Measurements from ENCODE around the gene CA12.
"Not testable (repeated sequence)": the region's sequence is repeated elsewhere in the genome, so short reads cannot be mapped to it uniquely, and the experiment has no call there.

The CA12 gene

DNA sequence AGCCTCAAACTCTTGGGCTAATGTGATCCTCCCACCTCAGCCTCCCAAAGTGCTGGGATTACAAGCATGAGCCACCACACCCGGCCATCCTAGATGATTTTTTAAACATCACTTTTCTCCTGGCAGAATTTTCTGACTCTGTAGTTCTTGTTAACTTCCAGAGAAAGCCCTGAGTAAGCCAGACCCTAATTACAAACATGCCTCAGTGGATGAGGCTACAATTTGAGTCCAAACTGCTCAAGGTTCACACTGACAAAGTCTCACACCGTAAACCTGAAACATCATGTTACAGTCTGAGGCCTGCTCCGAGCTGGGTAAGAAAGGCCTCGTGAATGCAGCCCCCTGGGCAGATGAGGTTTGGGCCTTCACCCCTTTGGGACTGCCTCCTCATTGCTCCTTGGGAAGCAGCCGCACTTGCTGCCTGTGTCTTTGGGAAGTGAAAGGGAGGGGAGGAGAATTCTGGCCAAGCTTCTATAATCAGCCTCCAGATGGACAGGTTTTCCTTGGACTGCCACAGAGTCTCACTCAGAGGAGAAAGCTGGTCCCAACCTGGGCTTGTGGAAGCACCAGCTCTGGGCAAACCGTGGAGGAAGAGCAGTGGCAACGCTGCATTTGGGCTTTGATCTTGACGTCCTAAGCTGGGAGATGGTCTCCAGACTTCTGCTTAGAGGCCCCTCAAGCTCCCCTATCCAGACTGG, 46.0 kb downstream of the CA12 start:
- DNase-seq (ENCODE audit: low read depth in 2 of 2): no peak

DNA sequence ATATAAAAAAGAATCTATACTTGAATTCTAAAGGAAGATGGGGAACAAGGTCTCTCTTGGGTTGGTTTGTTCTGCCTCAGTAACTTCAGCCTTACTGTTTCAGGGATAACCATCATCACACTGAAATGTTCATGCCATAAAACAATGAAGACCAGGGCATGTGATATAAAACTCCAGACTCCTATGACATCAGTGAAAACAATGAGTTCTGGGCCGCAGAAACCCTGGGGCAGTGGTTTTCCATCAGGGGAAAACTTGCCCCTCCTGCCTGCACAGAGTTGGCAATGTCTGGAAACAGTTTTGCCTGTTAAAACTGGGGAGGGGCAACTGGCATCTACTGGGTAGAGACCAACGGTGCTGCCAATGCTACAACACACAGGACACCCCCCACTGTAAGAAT, 46.8 kb downstream of the CA12 start:
- no peak for DNase-seq (ENCODE audit: low read depth in 2 of 2)

DNA sequence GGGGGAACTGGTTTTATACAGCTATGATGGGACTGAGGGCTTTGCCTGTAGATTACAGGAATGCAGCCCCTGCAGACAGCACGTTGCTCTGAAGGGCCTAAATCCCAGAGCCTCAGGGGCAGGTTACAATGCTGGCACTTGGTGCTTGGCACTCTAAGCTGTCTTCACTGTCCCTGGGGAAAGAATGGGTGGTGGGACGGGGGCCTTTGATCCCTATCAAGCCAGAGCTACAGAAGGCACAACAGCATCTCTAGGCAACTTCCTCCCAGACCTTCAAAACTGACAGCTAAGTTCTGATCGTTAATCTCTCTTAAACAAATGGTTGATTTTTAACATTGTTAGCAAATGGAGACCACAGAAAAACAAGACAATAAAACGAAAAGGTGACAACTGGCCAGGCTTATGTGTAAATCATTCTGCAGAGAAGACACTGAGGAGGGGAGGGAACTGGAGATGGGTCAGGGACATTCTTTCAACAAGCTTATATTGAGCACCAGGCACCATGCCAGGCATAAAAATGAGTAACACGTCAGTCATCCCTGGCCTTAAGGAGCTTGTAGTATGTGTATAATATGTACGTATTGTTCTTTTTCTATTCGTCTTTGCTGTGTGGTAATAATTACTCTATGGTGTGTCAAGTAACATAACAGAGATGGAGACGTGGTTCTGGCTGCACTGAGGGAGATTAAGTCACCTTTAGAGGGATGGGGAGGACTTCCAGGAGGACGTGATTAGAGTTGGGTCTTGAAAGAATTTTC, 49.1 kb downstream of the CA12 start:
- DNase-seq (ENCODE audit: low read depth in 2 of 2): no peak

DNA sequence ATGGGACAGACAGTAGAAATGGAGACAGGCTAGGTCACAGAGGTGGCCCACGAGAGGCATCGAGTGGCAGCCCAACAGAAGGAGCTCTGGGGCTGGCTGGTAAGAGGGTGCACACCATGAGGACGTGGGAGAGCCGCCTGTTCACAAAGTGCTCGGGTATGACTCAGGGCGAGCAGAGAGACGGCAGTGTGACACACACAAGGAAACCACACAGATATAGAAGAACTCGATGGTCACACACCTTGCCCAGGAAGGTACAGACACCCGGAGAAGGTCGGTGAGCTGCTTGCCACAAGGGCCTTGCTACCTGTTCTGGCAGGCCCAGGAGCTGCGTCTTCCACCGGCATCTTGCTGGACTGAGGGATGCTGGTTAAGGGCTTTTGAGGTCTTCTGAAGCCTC, 50.2 kb downstream of the CA12 start:
- DNase-seq (ENCODE audit: low read depth in 2 of 2): no peak

DNA sequence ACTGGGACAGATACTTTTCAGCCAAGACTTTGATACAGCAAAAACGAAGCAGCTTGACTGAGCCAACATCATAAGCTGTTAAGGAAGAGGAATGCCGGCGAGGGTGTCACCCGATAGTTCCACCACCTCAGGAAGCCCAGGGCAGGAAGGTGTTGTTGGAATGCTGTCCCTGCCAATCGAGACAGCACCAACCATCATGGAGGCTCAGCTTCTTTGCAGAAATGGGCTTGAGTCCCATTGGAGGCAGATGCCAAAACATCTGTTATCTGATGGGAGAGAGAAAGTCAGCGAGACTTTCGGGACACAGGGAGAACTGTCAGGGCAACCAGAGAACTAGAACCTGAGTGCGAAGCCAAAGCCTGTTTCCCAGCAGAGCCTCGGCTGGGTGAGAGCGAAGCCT, 50.7 kb downstream of the CA12 start:
- no peak for DNase-seq (ENCODE audit: low read depth in 2 of 2)

DNA sequence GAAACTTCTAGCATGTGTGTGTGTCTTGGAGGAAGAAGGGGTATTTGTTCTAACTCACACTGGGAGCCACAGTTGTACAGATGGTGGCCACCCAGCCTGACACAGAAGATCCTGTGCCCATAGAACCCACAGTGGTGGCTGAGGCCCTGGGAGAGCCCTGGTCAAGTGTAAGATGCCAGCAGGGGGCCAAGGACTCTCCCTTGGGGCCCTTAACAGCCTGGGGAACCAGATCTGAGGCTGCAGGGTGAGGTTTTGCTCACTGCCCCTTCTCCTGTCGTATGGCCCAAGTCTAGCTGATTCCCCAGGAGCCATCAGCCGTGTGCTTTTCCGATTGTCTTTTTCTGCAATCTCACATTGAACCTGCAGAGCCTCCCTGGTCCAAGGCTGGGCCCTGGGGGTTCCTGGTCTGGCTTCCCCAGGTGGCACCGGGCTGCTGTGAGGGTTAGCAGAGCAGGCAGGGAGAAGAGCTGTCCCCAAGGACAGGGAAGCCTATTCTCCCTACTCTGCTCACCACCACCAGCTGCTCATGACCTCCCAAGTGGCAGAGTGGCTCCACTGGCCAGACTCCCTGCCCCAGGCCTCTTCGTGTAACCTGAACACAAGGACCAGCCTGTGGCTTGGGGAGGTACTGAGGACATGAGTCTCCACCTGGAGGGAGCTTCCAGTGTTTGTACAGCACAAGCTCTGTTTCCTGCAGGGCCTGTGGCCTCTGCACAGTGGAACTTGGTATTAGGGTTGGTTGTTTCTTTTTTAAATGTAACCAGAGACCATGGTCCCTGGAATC, 51.9 kb downstream of the CA12 start:
- no peak for DNase-seq (ENCODE audit: low read depth in 2 of 2)

DNA sequence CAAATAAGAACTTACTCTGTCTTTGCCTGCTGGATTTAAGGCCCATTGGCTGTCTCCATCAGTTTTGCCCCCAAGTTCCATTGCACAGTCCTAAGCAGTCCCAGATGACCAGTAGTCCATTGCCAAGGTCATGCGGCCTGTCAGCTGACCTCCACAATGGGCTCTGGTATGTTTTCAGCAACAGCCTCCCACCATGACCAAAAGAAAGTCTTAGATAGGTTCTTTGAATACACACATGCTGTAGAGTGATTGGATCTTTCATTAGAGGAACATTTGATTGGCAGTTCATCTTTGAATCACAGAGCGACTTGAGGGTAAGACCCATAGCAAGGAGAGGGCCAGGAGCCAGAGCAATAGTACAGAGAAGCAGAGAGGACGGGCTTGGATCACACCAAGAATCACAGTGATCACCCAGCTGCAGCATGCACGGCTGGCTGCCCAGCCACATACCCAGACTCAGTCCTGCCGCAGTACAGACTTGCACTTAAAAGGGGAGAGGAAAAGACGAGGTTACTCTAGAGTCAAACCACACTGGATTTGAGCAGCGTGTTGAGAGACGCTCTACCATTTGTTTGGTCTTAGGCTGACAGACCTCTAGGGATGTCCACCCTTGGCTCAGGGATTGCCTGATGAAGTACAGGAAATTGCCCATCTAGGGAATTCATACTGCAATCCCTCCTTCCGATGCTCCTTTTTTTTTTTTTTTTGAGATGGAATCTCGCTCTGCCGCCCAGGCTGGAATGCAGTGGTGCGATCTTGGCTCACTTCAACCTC, 53.8 kb downstream of the CA12 start:
- DNase-seq (ENCODE audit: low read depth in 2 of 2): no peak

DNA sequence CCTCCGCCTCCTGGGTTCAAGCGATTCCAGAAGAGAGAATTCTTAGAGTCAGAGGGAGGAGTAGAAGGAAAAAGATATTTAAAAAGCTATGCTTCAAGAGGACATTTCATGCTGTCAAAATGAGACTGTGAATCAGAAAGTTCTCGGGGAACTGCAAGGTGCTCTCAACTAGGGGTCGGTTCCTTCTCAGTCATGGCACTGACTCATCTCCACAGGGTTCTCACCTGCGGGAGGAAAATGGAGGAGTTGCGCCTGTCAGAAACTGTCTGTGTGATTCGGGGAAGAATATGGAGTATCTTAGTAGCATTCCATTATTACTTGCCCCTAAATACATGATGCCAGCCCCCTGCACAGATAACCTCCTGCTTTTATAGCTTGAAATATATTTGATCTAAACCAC, 56.9 kb downstream of the CA12 start:
- no peak for DNase-seq (ENCODE audit: low read depth in 2 of 2)

DNA sequence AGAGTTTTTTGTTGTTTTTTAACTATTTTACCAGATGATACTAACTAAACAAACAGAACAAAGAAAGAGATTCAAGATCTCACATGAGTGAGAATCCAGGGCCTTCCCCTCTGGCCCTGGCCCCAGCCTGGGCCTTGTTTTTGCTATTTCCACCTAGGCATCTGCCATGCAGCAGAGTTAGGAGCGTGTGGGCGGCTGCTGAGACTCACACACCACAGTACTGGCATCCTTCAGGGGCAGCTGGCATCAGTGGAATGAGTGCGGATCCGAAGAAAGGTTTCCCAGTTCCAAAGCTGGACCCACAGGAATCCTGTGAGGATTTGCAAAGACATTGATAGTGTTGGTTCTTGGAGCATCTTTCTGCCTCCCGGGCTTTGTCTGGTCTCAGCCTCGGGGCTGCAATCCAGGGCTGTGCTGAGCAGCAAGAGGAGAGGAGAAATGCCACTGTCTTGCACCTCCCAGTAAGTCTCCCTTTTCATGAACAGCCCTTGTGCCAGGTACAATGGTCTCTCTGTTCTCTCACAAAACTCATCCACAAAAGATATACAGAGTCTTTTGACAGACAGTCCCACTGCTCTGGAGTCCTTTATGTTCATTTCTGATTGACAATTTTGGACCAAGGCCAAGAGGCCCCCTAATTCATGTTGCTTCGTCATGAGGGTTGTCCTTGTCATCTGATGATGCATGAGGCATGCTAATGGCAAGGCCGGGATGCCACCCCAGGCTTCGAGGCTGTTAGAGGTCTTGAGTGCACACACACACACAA, 57.7 kb downstream of the CA12 start:
- no peak for DNase-seq (ENCODE audit: low read depth in 2 of 2)

DNA sequence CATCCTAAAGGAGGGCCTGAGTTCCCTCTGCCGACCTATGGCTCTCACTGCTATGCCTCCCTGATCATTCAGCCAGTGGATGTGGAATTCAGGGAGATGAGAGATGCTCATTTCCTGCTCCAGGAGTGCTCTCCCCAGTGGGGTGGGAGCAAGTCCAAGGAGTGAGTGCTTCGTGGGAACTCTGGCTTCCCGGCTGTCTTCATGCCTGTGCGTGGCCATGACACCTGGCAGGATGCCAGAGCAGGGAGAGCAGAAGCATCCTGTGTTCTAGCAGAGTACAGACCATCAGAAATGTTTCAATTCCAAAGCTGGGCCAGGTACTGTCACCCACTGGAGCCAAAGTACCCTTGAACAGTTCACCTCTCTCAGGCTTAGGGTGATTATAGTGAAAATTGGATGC, 59.1 kb downstream of the CA12 start:
- no peak for DNase-seq (ENCODE audit: low read depth in 2 of 2)

DNA sequence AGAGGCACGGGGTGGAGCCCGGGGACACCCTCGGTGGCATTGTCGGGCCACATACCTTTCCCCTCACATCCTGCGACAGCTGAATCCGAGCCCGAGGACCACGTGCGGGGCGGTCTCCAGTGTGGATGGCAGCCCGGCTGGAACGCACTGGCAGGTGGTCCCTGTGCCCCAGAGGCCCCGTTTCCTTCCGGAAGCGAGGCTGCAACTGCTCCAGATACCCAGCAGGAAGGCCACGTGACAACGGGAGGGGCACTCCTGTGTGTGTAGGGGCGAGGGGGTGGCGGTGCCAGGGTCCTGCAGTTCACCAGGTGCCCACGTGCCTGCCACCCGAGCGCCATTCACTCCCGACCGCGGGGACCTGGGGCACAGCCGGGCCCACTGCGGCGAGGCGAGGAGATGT, 60.2 kb downstream of the CA12 start:
- DNase-seq (ENCODE audit: low read depth in 2 of 2): no peak

DNA sequence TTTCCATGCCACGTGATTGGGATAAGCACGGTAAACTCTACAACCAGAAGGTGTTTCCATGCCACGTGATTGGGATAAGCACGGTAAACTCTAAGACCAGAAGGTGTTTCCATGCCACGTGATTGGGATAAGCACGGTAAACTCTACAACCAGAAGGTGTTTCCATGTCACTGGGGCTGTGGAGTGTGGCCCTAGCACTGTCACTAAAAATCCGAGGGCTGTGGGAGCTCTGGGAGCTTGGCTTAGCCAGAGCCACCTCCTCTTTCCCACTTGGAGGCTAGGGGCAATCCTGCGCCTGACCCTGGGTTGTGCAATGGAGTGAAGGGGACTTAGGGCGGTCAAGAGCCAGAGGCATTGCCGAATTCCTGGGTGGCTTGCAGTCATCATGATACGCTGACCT, 60.7 kb downstream of the CA12 start:
- DNase-seq (ENCODE audit: low read depth in 2 of 2): not testable (repeated sequence)

DNA sequence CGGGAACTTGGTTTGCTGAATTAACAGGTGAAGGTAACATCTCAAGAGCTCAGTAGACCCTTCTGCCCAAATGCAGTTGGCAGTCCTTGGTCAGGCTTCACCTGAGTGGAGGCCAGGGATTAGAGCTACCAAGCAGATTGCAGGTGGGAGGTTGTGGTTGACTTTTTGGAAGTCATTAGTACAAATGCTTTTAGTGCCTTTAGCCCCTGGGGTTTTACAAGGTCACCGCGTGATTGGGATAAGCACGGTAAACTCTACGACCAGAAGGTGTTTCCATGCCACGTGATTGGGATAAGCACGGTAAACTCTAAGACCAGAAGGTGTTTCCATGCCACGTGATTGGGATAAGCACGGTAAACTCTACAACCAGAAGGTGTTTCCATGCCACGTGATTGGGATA, 61.2 kb downstream of the CA12 start:
- DNase-seq (ENCODE audit: low read depth in 2 of 2): not testable (repeated sequence)

DNA sequence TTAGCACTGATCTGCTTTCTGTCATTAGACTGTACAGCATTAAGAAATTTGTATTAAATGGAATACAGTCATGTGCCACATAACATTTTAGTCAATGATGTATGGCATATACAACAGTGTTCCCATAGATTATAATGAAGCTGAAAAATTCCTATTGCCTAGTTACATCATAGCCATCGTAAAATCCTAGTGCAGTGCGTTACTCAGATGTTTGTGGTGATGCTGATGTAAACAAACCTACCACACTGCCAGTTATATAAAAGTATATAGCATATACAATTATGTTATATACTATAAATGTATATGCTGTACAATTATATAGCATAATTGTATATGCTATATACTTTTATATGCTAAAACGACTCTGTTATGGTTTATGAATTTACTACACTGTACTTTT, 62.6 kb downstream of the CA12 start:
- no peak for DNase-seq (ENCODE audit: low read depth in 2 of 2)

DNA sequence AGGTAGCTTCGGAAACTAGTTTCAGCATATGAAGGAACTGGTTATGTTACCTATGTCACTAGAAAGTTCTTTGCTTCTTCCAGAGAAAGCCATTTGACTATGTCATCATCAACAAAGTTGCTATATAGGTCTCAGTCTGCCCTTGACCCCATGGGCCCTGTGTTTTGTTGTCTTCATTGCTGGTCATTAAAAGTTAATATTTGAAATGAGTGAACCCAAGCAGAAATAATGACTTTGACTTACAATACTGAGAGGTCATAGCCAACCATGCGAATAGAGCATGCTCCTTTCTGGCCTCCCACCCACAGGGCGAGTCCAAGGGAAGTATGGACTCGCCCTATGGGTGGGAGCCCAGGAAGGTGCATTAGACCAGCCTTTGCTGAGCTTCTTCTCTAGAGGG, 63.3 kb downstream of the CA12 start:
- no peak for DNase-seq (ENCODE audit: low read depth in 2 of 2)

DNA sequence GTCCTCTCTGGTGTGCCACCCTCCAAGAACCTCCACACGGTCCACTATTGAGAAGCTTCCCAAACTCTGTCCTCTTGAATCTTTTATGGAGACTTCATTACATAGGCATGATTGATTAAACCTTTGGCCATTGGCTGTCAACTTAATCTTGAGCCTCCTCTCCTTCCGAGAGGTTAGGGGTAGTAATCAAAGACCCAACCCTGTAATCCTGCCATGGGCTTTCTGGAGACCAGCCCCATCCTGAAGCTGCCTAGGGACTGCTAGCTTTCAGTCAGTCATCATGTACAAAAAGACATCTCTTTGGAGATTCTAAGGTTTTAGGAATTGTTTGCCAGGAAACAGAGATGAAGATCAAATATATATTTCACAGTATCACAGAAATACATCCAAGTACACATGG, 67.2 kb downstream of the CA12 start:
- no peak for DNase-seq (ENCODE audit: low read depth in 2 of 2)

DNA sequence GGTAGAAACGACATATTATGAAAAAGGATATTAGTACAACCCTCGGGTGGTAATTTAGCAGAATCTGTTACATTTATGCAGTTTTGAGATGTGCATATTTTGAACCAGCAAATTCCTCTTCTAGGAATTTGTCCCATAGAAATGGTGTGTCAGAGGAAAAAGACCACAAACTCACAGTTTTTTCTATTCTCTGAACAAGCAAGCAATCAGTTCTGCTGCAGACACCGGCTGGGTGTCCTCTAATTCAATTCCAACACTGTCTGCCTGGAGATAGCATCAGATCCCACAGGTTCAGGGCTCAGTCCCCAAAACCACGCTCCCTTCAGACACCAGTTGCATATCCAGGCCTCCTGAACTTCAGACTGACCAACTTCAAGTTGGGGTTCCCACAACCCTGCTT, 67.8 kb downstream of the CA12 start:
- DNase-seq (ENCODE audit: low read depth in 2 of 2): no peak

DNA sequence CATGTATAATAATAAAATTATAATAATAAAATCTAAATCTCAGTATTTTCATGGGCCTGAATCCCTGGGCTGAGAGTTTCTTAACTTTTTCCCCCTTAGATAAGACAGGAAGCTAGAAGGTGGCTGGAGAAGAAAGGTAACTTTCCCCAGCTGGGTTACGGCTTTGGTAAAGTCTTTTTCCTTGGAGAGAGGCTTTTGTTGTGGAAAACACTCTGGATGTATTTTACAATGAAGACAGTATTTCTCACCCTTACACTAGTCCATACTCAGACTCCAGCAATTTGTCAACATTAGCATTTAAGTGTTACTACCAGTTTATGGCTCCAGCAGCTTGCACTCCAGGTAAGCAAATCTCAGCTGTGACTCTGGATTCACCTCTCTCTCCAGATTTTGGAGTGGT, 69.4 kb downstream of the CA12 start:
- no peak for DNase-seq (ENCODE audit: low read depth in 2 of 2)

DNA sequence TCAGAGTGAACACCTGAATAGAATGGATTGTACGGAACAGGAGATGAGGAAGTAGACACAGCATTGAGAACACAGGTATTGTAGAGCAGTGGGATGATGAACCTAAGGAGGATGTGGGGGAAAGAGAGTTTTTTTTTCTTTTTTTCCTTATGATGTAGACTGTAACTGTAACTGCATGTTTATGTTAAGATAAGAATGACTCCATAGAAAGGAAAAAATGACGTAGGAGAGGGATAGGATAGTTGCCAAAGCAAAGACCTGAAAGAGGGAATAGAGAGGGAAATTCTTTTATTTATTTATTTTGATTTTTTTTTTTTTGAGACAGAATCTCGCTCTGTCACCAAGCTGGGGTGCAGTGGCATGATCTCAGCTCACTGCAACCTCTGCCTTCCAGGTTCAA, 71.0 kb downstream of the CA12 start:
- no peak for DNase-seq (ENCODE audit: low read depth in 2 of 2)

DNA sequence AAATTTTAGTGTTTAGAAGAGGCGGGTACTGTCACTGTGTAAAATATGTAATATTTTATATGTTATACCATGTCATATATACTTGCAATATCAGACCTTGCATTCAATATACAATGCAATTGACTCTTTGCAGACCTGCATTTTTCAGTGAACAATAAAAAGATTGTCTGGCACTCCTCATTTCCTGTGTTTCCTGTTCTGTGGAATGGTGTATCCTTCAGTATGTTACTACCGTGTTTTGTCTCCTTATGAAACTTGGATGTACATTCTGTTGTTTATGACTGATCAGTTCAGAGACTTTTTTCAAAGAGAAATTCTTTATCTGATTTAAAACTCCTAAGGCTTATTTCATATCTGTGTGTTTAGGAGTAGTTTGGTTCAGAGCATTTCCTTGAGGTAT, 72.7 kb downstream of the CA12 start:
- DNase-seq (ENCODE audit: low read depth in 2 of 2): no peak

DNA sequence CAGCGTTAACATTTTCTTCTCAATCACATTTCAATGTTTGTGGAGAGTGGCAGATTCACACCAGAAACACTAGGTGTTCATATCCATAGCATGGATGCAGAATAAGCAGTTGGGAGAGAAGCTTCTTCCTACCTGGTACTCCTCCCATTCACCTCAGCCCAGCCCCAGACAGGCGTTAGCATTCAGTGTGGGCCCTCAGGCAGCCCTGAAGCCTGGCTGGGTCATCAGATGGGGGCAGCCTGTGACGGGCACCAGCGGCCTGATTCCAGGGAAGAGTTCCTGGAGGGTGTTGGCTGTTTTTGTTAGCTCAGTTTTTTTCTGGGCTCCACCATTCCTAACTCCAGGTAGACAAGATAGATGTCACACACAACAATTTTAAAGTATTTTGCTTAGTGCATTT, 73.2 kb downstream of the CA12 start:
- DNase-seq (ENCODE audit: low read depth in 2 of 2): no peak

Data from stimulated activated CD4-positive, alpha-beta T cell treated with anti-CD3 and anti-CD28 coated beads, Interleukin-12 subunit alpha, Interleukin-12 subunit beta, amount 100 ng/mL, for 24 hours (primary cell).